DOHH2 (cell line): ENCODE measurements around the gene SH3PXD2A.

Experiments
- H3F3A ChIP-seq: fragments of 200-600 bp; sonication (generic), shearing (Covaris generic); 2 replicates; pipeline ENCODE4 v1.6.0; 2016; ENCODE audit warnings: antibody characterized with exemption, mild to moderate bottlenecking; ENCODE audit not compliant: control insufficient read depth, insufficient read depth
- H3K27ac ChIP-seq: fragments of 200-600 bp; sonication (generic); 2 replicates; pipeline ENCODE4 v1.5.1; 2014; ENCODE audit warnings: low read depth, mild to moderate bottlenecking, low read length, moderate library complexity
- H3K27me3 ChIP-seq: fragments of 200-600 bp; sonication (generic); 2 replicates; pipeline ENCODE4 v1.6.1; 2014; ENCODE audit warnings: mild to moderate bottlenecking, low read length, mixed read lengths; ENCODE audit not compliant: control insufficient read depth
- H3K36me3 ChIP-seq: fragments of 200-600 bp; sonication (generic); 2 replicates; pipeline ENCODE4 v1.6.1; 2014; ENCODE audit warnings: mild to moderate bottlenecking, low read length, moderate library complexity, mixed read lengths; ENCODE audit not compliant: control insufficient read depth
- H3K4me1 ChIP-seq: fragments of 200-600 bp; sonication (generic); 2 replicates; pipeline ENCODE4 v1.6.1; 2014; ENCODE audit warnings: mild to moderate bottlenecking, low read length, mixed read lengths; ENCODE audit not compliant: control insufficient read depth
- H3K4me2 ChIP-seq: fragments of 200-600 bp; sonication (generic); 2 replicates; pipeline ENCODE4 v1.6.0; 2014; ENCODE audit warnings: mild to moderate bottlenecking, low read length, moderate library complexity
- H3K4me3 ChIP-seq: fragments of 200-600 bp; sonication (generic); 2 replicates; pipeline ENCODE4 v1.5.1; 2014; ENCODE audit warnings: mild to moderate bottlenecking, low read length, mixed read lengths
- H3K79me2 ChIP-seq: fragments of 200-600 bp; sonication (generic); 2 replicates; pipeline ENCODE4 v1.6.1; 2014; ENCODE audit warnings: mild to moderate bottlenecking, low read length, mixed read lengths; ENCODE audit not compliant: control insufficient read depth
- H3K9me2 ChIP-seq: fragments of 200-600 bp; sonication (generic); replicated peaks from 2 replicates; pipeline ENCODE4 v1.6.1; 2014; ENCODE audit warnings: mild to moderate bottlenecking, low read length, mixed read lengths; ENCODE audit not compliant: control insufficient read depth
- H3K9me3 ChIP-seq: fragments of 200-600 bp; sonication (generic); 2 replicates; pipeline ENCODE4 v1.6.1; 2014; ENCODE audit warnings: antibody characterized with exemption, low read length, mixed read lengths; ENCODE audit not compliant: control insufficient read depth, insufficient read depth
- H4K20me1 ChIP-seq: fragments of 200-600 bp; sonication (generic); 2 replicates; pipeline ENCODE4 v1.6.0; 2014; ENCODE audit warnings: low read depth, mild to moderate bottlenecking, antibody characterized with exemption, low read length, moderate library complexity; ENCODE audit not compliant: control insufficient read depth, insufficient read depth
- CTCF ChIP-seq: fragments of 200-600 bp; sonication (generic); IDR thresholded peaks from one replicate; pipeline ENCODE4 v1.5.1; 2014; ENCODE audit warnings: antibody characterized with exemption, mild to moderate bottlenecking, low read depth, low read length; ENCODE audit not compliant: poor library complexity, severe bottlenecking
- EZH2phosphoT487 ChIP-seq: fragments of 200-600 bp; sonication (generic); IDR thresholded peaks from 2 replicates; pipeline ENCODE4 v1.6.1; 2017; ENCODE audit warnings: borderline replicate concordance, mild to moderate bottlenecking, antibody characterized with exemption, low read length, moderate library complexity, mixed read lengths

Gene SH3PXD2A

GRCh38 chr10:103836273-103836672 is 19.1 kb downstream of the SH3PXD2A start:
- H4K20me1 ChIP-seq = no peaks in the 10 kb centered on the region
- H3K4me1 ChIP-seq = peaks cover 8% of the 10 kb centered on the region

GRCh38 chr10:103835096-103836050 is 20.0 kb downstream of the SH3PXD2A start:
- no peak overlapping the region for H3K4me2 ChIP-seq
- no peaks in the 10 kb centered on the region; the same call in 1 of the 2 replicates for H3K27me3 ChIP-seq
- no peaks in the 10 kb centered on the region for H4K20me1 ChIP-seq
- H3K9me3 ChIP-seq = 0 out of 2 replicates have a peak, but pooled peaks cover 3% of the 10 kb centered on the region
- H3F3A ChIP-seq = no peaks in the 10 kb centered on the region
- no peak overlapping the region for H3K4me3 ChIP-seq
- H3K9me2 ChIP-seq = no peaks in the 10 kb centered on the region
- peaks cover 8% of the 10 kb centered on the region for H3K4me1 ChIP-seq
- TF ChIP-seq EZH2phosphoT487 (no peak), CTCF (no peak)
- no peaks in the 10 kb centered on the region for H3K79me2 ChIP-seq
- H3K36me3 ChIP-seq = no peaks in the 10 kb centered on the region
- H3K27ac ChIP-seq = no peak overlapping the region

More at GRCh38 chr10:103836273-103836672, 19.1 kb downstream of the SH3PXD2A start:
- H3K27ac ChIP-seq = no peak overlapping the region
- H3K9me3 ChIP-seq = 0 out of 2 replicates have a peak, but pooled peaks cover 3% of the 10 kb centered on the region
- H3K27me3 ChIP-seq = peaks cover 5% of the 10 kb centered on the region; the same call in 1 of the 2 replicates
- no peaks in the 10 kb centered on the region for H3F3A ChIP-seq
- H3K4me3 ChIP-seq = no peak overlapping the region
- no peaks in the 10 kb centered on the region for H3K9me2 ChIP-seq
- TF ChIP-seq EZH2phosphoT487 (no peak), CTCF (no peak)
- H3K4me2 ChIP-seq = no peak overlapping the region
- H3K36me3 ChIP-seq = no peaks in the 10 kb centered on the region
- H3K79me2 ChIP-seq = no peaks in the 10 kb centered on the region

GRCh38 chr10:103834436-103835095 is 20.8 kb downstream of the SH3PXD2A start:
- TF ChIP-seq EZH2phosphoT487 (no peak), CTCF (no peak)
- H3K4me2 ChIP-seq = no peak overlapping the region

More at GRCh38 chr10:103834436-103835095, 20.8 kb downstream of the SH3PXD2A start:
- Histone ChIP-seq H4K20me1 (no peaks in the 10 kb centered on the region), H3K79me2 (no peaks in the 10 kb centered on the region), H3F3A (no peaks in the 10 kb centered on the region), H3K9me3 (0 out of 2 replicates have a peak, but pooled peaks cover 3% of the 10 kb centered on the region), H3K4me3 (no peak overlapping the region), H3K4me1 (peaks cover 8% of the 10 kb centered on the region), H3K27me3 (peaks cover 5% of the 10 kb centered on the region; the same call in 1 of the 2 replicates), H3K9me2 (no peaks in the 10 kb centered on the region), H3K36me3 (no peaks in the 10 kb centered on the region), H3K27ac (no peak overlapping the region)
